Stimulated activated CD8-positive, alpha-beta memory T cell treated with anti-CD3 and anti-CD28 coated beads, Interleukin-4, amount 100 ng/mL, for 1 hour (primary cell): ENCODE data around the gene LRRC36.

Source experiments
- DNase-seq, 2 donors: peaks; one replicate each; pipeline ENCODE4 v3.0.0-alpha.2; 2020; ENCODE audit warnings: low read depth in 2 of 2, low spot score in 1 of 2

LRRC36 gene, protein sequence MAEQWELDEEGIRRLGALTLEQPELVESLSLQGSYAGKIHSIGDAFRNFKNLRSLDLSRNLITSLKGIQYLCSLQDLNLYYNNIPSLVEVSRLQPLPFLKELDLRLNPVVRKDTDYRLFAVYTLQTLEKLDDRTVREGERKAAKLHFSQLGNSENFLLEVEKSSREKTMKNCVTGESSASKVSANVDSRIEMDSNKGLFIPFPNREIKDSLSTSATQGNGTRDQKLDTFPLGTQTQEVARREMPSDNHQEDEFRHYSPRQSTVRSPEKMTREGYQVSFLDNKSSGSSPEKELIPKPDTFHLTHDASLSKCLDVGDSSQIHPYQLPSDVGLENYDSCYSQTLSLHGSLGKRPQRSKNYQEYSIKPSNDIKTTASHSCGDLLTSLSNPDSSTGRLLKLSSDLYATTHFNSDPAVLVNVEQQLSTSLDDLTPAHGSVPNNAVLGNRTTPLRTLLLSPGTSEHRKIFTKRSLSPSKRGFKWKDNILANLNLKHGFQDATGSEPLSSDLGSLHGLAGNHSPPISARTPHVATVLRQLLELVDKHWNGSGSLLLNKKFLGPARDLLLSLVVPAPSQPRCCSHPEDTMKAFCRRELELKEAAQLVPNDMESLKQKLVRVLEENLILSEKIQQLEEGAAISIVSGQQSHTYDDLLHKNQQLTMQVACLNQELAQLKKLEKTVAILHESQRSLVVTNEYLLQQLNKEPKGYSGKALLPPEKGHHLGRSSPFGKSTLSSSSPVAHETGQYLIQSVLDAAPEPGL

DNA sequence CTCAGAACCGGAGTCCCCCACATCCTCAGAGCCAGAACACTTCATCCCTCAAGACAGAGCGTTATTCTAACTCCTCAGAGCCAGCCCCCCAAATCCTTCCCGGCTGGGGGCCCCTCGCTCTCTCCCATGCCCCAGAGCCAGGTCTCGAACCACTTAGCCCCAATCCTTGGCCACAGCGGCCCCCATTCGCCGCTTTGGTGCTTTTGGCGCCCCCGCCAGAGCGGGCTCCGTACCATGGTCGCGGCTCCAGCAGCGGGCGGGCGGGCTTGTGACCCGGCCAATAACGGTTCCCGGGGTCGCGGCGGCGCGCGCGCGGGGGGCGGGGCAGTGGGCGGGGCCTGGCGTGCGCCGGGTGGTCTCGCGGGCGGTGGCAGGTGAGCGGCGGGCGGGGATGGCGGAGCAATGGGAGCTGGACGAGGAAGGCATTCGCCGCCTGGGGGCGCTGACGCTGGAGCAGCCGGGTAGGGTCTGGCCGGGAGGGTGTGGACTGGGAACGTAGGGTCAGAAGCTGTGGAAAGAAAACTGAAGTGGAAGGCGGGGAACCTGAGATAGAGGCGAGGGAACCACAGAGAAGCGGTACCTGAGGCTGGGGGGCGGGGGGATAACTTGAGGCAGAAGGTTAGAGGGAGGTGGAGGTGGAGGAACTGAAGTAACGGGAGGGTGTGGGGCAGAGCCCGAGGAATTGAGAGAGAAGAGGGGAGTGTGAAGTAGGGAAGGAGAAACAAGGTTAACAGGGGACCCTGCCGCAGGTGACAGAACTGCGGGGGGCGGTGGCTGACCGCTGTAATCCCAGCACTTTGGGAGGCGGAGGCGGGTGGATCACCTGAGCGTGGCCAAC, at the start of gene LRRC36, which contains the start of gene KCTD19:
Gene LRRC36 (plus strand): TSS at position 344 of the 838 bp plus-strand sequence. CDS start 48 bp downstream, at position 392.
Gene KCTD19 (minus strand): TSS at position 270 of the 838 bp plus-strand sequence. CDS start 34 bp downstream, at position 236.
- DNase-seq = peak; percentile 21 to 26

GRCh38 chr16:67277294-67277998, 49.2 kb upstream of the LRRC36 start:
- no peak for DNase-seq

GRCh38 chr16:67277999-67278772, 48.4 kb upstream of the LRRC36 start:
- DNase-seq = no peak

DNA sequence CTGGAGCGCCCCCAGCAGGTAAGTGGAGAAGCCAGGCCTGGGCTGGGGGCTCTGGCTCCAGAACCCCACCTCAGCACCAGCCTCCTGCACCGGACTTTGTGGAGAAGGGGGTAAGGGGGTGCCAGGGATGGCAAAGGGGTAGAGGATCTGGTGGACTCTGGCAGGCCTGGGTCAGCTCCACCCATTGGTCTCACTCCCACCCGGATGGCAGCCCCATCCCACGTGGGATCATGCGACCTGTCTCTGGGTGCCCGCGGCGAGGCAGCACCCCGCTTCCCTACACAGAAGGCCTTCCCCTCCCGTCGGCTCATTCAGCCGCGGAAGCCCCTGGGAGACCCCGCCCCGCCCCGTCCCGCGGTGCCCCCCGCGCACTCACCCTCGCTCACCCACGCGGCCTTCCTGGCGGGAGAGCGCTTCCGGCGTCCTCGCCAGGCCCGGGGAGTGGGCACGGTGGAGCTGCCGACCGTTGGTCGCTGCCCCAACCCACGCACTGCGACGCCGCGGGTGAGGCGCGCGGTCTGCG, 47.8 kb upstream of the LRRC36 start:
- peak in 1 of 2 donors; percentile 3 for DNase-seq

GRCh38 chr16:67279296-67280089, 47.1 kb upstream of the LRRC36 start, which contains the start of gene PLEKHG4:
Gene PLEKHG4, plus strand, starts transcription at chr16:67279532. Its CDS starts 513 bp downstream, at chr16:67280045.
- DNase-seq = peak; percentile 35 to 67

DNA sequence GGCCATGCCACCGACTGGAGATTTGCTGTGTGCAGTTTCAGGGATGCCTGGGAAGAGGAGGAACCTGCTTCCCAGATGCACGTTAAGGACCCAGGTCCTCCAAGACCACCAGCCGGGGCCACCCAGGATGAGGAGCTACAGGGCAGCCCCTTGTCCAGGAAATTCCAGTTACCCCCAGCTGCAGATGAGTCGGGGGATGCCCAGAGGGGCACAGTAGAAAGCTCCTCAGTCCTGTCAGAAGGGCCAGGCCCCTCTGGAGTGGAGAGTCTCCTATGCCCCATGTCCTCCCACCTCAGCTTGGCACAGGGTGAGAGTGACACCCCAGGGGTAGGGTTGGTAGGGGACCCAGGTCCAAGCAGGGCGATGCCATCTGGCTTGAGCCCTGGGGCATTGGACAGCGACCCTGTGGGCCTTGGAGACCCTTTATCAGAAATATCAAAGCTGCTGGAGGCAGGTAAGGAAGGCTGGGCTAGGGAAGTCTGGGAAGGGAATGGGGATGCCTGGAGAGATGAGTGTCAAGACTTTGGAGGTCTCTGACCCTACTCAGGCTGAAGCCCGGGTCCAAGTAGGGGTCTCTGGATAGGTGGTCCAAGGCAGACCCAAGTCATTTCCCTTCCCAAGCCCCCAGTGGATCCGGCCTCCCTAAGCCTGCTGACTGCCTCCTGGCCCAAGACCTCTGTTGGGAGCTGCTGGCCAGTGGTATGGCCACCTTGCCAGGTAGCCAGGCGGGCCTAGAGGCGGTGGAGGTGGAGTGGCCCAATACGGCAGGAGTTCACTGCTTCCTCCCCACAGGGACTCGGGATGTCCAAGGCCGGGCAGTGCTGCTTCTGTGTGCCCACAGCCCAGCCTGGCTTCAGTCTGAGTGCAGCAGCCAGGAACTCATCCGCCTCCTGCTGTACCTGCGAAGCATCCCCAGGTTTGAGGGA, 46.3 kb upstream of the LRRC36 start:
- no peak for DNase-seq

- DNase-seq = no peak
Observed at GRCh38 chr16:67281536-67282446, 44.8 kb upstream of the LRRC36 start.

GRCh38 chr16:67282447-67282805, 44.2 kb upstream of the LRRC36 start:
- no peak for DNase-seq

DNA sequence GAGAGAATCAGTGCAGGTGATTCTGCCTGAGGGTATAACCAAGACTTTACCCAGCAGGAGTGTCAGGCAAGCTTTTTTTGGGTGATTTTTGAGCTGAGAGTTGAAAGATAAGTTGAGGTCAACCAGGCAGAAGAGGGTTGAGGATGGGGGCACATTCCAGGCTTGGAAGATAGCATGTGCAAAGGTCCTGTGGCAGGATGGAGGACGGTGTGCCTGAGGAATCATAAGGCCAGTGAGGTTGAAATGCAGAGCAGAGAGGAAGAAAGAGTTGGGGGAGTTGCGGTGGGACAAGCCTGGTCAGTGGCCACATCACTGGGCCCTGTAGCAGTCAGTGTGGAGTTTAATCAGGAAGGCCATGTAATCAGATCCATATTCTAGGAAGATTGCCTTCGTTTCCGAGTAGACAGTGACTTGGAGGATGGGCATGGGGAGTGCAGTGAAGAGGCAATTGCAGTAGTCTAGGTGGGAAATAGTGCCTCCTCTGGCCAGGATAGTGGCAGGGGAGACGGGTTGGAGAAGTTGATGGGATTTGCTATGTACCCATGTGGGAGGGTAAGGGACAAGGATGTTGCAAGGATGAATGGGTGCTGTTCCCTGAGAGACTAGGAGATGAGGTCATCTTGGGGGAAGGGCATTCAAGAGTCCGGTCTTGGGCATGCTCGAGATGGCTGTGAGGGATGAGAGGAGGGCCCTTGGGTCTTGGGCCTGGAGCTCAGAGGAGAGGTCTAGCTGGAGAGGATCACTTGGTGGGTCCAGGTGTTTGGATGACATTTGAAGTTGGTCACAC, 43.4 kb upstream of the LRRC36 start:
- DNase-seq = no peak

- no peak for DNase-seq
Observed at GRCh38 chr16:67283826-67284555, 42.6 kb upstream of the LRRC36 start.

- no peak for DNase-seq
Observed at GRCh38 chr16:67284699-67285646, 41.6 kb upstream of the LRRC36 start.

GRCh38 chr16:67286441-67287235, 40.0 kb upstream of the LRRC36 start:
- DNase-seq = no peak

GRCh38 chr16:67287960-67288359, 38.7 kb upstream of the LRRC36 start:
- no peak for DNase-seq
